ENCODE data around the gene SULT2B1.

The SULT2B1 gene

GRCh38 chr19:48609571-48610108, 57.7 kb downstream of the SULT2B1 start:
- H3K4me3 ChIP-seq (ENCODE audit: low read depth, low read length): no peak overlapping the region
- no peak for TF ChIP-seq CTCF (IDR thresholded peaks at IDR 0.05; ENCODE audit: insufficient read depth, low read depth, low read length, missing control alignments)
- DNase-seq (ENCODE audit: low read depth): no peak

- no peak for DNase-seq (ENCODE audit: low read depth)
- no peak for TF ChIP-seq CTCF (IDR thresholded peaks at IDR 0.05; ENCODE audit: insufficient read depth, low read depth, low read length, missing control alignments)
- no peak overlapping the region for H3K4me3 ChIP-seq (ENCODE audit: low read depth, low read length)
Observed at GRCh38 chr19:48611872-48612271, 59.9 kb downstream of the SULT2B1 start.

GRCh38 chr19:48613024-48613851, 61.3 kb downstream of the SULT2B1 start:
- peak; percentile 26 for DNase-seq (ENCODE audit: low read depth)
- TF ChIP-seq CTCF (IDR thresholded peaks at IDR 0.05; ENCODE audit: insufficient read depth, low read depth, low read length, missing control alignments): no peak
- no peak overlapping the region for H3K4me3 ChIP-seq (ENCODE audit: low read depth, low read length)

- peak; percentile 32 for DNase-seq (ENCODE audit: low read depth)
- H3K4me3 ChIP-seq (ENCODE audit: low read depth, low read length): no peak overlapping the region
Observed at GRCh38 chr19:48613852-48614435, 62.0 kb downstream of the SULT2B1 start.

GRCh38 chr19:48614436-48615230, 62.7 kb downstream of the SULT2B1 start, which contains the start of gene FAM83E:
Gene FAM83E (minus strand): TSS chr19:48615076. CDS start chr19:48613372, 1,704 bp downstream.
- peak; percentile 44 for DNase-seq (ENCODE audit: low read depth)
- no peak for TF ChIP-seq CTCF (IDR thresholded peaks at IDR 0.05; ENCODE audit: insufficient read depth, low read depth, low read length, missing control alignments)
- no peak within 1 kb of the TSS for H3K4me3 ChIP-seq (ENCODE audit: low read depth, low read length)

More at GRCh38 chr19:48613852-48614435, 62.0 kb downstream of the SULT2B1 start:
- no peak for TF ChIP-seq CTCF (IDR thresholded peaks at IDR 0.05; ENCODE audit: insufficient read depth, low read depth, low read length, missing control alignments)

- DNase-seq (ENCODE audit: low read depth): no peak
- TF ChIP-seq CTCF (IDR thresholded peaks at IDR 0.05; ENCODE audit: insufficient read depth, low read depth, low read length, missing control alignments): no peak
- no peak overlapping the region for H3K4me3 ChIP-seq (ENCODE audit: low read depth, low read length)
Observed at GRCh38 chr19:48615231-48616040, 63.5 kb downstream of the SULT2B1 start.
